ENCODE results near the gene KIF26A.

KIF26A gene

DNA sequence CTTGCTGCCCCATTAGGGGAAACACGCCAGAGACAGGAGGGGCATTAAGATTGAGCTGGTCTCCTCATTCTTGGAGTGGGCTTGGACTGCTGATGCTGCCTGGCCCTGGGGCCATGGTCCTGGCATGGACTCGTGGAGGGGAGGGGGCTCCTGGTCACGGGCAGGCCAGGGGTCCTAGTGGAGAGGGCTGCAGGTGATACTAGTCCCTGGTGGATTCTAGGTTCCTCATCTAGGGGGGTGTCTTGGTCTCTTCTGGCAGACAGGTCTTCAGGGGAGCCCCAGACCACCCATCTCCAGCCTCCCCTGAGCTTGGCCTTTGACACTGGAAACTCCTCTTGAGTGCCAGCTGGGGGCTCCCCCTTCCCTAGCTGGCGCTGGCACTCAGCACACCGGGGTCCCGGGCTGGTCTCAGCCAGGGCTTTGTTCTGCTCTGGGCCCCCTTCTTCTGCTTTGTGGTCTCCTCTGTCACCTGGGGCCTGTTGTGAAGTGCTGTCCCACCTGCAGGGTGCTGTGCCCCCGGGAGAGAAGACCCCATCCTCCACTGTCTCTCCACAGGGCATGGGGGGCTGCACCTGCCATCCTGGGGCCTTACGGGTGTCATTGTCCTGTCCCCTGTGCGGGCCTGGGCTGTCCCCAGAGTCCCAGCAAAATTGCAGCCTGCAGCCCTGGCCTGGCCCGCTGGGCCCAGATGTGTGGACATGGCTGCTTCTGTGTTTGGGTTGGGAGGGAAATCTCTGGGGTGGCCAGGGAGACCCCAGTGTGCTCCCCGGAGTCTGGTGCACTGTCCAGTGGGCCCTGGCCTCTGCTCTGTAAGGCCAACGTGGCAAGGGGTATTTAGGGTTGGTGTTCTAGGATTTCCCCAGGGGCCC, 2.3 kb downstream of the KIF26A start:
- no peak overlapping the region for H3K27ac ChIP-seq
- no peak for DNase-seq (ENCODE audit: low read depth, low spot score)

DNA sequence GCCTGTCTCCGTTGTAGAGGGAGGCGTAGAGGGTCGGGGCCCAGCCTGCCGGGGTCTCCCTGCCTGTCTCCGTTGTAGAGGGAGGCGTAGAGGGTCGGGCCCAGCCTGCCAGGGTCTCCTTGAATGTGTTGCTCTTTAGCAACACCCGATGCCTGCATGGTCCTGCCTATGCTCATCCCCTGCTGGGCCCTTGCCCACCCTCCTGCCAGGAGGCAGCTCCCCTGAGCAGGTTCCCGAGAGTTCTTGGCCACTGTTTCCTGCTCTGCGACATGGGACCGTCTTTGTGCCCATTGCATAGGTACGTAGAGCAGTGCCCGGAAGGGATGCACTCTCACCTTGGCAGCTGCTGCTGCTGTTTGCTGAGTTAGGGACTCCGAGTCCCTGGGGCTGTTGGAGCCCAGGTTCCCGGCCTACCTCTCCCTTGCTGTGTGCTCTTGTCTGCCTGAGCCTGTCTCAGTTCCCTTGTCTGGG, 3.3 kb downstream of the KIF26A start:
- DNase-seq (ENCODE audit: low read depth, low spot score), result no peak
- no peak overlapping the region for H3K27ac ChIP-seq

DNA sequence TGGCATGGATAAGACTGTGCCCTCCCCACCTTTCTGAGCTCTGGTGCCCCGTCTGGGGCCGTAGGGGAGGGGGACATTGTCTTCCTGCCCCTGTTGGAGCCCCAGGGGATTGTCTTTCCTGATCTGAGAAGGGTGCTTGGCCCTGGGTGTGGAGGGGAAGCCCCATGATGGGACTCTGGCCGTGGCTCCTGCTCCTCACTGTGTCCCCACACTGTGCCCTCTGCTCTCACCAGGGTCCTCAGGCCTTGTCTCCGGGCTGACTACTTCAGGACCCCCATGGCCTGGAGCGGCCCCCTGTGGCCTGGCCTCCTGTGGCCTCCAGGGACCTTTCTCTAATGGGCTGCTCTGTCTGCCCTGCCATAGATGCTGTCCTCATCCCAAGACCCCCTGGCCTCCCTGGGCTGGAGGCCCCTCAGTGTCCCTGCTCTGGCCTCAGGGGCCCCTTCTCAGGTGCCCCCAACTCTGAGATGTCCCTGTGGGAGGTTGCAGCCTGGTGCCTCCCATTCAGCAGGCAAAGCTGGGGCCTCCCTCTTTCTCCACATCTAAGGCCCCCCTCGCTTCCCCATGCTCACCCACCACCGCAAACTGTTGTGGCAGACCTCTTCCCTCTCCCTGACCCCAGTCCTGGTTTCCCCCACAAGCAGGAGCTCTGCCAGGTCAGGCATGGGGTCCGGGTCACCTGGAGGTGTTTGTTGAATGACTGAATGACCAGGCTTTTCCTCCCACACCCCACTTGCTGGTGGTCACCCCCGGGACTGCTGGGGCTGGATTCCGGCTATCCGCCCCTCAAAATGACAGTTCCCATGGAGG, 4.0 kb downstream of the KIF26A start:
- H3K27ac ChIP-seq, result no peak overlapping the region
- DNase-seq (ENCODE audit: low read depth, low spot score), result no peak

DNA sequence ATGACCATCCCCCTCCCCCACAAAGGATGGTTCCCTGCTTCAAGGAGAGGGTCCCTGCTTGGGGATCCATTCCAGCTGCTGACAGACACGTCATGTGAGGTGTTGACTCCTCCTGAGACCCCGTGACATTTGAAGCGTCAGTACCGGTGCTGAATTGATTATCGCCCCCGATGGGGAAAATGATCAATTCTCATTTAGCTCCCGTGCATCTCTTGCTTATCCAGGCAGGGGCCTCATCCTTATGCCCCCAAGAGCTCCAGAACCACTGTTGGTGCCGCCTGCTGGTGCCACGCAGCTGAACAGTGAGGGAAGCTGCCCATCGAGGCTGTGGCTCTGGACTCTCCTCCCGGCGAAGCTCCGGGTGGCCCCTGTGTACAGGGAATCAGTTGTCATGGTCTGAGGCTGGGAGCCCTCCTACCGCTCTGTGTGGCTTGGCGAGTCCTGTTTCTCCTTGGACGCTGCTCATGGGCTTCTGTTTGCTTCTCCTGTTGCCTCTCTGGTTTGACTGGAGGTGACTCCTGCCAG, 4.6 kb downstream of the KIF26A start:
- no peak overlapping the region for H3K27ac ChIP-seq
- DNase-seq (ENCODE audit: low read depth, low spot score), result no peak

DNA sequence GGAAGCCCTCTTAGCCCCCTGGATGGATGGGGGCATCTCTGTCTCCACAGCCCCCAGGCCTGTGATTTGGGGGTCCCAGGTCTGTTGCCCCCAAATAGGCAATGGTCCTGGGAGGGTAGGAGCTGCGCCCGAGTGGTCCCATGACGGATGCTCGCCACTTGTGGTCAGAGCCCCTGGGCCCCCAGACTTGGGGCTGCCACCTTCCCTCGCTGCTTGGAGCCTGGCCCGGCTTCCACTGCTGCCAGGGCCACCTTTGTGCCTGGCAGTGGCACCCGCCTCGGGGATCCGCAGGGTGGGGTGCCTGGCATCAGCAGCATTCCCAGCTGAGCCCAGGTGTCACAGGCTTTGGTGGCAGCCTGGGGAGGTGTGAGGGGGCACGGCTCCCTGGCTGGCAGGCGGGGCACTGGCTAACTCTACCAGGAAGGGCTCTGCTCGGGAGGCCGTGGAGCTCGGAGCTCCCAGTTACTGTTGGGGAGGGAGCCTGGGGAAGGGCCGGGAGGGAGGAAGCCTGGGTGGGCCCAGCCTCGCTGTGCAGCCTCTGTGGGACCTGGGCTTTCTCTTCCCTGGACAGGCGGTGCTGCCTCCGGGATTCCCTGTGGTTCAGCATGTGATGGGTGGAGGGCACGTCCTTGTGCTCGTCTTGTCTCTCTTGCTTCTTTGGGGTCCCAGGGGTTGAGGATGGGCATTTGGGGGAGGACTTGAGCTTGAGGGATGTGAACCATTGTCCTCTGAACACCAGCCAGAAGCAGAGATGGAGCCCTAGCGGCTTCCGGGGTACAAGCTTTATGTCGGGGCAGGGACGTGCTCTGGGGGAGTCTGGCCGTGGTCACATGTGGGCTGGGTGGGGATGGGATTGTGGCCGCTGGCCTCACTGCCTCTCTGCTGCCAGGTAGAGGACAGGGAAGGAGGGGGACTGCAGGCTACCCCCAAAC, 5.4 kb downstream of the KIF26A start:
- DNase-seq (ENCODE audit: low read depth, low spot score), result no peak
- no peak overlapping the region for H3K27ac ChIP-seq

DNA sequence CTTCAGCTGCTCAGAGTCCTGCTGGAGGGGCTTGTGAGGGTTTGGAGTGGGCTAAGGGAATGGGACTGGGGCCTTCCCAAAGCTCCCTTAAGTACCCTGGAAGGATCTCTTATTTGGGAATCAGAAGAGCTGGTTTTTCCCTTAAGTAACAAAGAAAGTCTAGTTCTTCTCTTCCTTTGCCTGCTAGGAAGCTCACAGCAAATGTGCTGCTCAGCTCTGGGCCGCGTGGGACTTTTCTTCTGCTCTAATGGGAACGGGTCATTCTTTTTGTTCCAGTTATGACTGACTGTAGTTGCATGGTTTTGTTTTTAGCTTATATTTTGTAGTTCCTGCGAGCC, 6.0 kb downstream of the KIF26A start:
- no peak overlapping the region for H3K27ac ChIP-seq
- no peak for DNase-seq (ENCODE audit: low read depth, low spot score)

DNA sequence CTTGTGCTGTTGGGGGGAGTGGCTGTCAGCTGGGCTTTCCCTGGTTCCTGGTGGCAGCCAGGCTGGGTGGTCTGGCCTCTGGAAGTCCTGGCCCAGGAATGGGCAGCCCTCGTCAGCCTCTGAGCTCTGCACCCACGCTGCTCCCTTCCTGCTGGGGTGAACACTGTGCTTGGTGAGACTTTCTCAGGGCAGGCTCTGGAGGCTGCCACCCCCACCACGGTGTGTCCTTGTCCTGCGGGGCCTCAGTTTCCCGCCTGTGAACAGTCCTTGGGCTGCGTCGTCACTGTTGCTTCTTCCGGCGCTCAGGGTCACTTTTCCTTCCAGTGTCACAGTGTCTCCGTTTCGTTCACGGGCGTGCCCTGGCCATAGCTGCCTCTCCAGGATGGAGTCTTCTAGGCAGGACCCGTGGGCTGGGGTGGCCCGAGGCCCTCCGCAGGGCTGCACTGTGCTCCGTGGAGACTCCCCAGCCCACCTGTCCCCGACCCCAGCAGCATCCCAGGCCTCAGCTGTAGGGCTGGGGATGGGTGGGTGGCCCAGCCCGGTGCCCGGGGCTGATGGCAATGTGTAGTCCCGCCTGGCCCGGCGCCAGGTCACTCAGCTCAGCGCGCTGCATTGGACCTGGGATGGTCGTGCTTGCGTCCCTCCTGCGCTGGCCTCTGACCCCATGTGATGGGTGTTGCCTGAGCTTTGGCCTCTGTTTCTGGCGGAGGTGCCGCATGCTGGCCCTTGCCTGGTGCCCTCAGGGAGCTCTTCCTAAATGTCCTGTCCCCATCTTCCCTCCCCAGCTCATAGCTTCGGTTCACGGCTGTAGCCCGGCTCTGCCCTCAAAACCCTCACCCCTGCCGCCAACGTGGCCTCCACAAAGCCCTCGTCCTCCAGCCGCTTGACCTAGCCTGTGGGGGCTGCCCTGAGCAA, 6.8 kb downstream of the KIF26A start:
- no peak overlapping the region for H3K27ac ChIP-seq
- DNase-seq (ENCODE audit: low read depth, low spot score), result no peak

DNA sequence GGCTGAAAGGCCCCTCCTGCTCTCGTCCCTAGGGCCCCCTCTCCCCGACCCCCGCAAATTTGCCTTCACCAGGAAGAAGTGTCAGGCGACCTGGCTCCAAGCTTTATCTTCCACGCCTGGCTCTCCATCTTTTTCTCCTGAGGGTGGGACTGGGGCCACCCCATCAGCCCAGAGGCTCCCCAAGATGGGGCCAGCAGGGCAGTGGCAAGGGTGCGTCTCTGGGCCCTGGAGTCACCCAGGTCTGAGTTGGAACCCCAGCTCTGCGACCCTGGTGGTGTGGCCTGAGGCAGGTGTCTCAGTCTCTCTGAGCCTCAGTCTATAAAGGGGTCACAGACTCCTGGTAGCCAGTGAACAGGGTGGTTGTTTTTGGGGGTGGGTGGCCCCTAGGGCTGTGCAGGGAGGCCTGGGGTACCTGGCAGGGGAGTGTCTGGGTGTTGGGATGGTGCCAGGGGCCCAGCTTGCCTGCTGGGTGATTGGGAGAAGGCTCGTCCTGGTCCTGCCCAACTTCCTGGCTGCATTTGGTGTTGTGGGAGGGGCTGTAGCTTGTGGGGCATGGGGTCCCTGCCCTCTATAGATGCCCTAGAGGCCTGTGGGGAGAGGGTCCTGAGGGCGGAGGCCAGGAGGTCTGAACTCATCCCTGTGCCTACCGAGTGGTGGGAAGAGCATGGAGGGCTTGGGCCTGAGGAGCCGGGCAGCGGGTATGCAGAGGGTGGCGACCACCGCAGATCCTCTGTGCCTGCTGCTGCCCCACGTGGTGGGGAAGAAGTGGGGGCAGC, 7.6 kb downstream of the KIF26A start:
- H3K27ac ChIP-seq, result no peak overlapping the region
- DNase-seq (ENCODE audit: low read depth, low spot score), result no peak

DNA sequence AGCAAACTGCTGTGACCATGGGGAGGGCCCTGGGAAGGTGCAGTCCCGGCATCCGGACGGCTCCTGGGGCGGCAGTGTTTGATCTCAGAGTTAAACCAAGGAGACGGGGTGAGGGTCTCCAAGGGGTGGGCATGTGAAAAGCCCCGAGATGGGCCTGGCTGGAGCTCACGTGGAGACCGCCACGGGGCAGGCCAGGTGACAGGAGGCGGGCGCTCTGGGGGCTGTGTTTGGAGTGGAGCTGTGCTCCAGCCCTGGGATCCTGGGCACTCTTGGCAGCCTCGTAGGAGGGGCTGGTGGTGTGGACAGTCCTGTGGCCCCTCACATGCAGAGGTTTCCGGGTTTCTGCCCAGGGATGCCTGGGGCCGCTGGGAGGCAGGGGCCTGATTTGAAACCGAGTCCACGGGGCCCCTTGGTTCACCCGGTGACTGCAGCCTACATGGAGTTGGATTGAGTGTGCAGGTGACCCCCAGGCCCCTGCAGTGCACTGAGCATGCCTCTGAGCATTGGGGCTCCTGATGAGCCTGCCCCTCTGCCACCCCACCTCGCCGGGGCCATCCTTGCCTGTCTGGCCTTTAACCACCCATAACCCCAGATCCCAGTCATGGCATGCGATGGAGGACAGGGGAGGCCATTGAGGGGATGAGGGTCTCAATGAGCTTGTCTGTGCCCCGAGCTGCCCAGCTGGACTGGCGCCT, 8.4 kb downstream of the KIF26A start:
- no peak for DNase-seq (ENCODE audit: low read depth, low spot score)
- H3K27ac ChIP-seq, result no peak overlapping the region

DNA sequence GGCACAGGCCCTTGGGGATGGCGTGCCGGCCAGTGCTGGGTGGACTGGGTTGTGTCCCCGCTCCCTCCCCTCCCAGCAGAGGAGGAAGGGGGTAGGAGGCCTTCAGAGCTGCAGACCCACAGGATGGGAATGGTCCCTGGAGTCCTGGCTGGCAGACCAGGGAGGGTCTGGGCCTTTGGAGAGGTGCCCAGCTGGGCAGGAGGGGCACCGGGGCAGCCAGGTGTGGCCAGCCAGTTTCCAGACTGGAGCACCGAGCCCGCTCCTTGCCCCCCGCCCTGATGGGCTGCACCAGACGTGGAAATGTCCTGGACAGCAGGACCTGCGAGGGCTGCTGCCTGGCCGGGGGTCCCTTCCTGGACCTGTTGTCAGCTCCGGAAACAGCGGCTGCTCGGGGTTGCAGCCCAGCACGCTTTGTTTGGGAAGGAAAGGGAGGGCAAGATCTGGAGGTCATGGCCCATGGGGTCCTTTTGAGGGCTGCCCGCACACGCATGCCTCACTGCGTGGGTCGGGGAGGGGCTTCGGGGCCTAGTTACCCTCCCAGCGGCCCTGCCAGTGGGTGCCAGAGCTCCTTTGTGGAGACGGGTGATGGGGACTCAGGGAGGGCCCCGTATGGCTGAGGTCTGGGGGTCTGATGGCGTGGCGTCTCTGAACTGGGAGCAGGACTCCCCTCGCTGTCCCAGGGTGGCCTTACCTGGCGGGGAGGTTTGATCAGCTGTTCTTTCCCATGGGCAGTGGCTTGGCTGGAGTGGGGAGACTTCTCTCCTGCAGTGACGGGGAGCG, 9.1 kb downstream of the KIF26A start:
- DNase-seq (ENCODE audit: low read depth, low spot score), result no peak
- H3K27ac ChIP-seq, result no peak overlapping the region

DNA sequence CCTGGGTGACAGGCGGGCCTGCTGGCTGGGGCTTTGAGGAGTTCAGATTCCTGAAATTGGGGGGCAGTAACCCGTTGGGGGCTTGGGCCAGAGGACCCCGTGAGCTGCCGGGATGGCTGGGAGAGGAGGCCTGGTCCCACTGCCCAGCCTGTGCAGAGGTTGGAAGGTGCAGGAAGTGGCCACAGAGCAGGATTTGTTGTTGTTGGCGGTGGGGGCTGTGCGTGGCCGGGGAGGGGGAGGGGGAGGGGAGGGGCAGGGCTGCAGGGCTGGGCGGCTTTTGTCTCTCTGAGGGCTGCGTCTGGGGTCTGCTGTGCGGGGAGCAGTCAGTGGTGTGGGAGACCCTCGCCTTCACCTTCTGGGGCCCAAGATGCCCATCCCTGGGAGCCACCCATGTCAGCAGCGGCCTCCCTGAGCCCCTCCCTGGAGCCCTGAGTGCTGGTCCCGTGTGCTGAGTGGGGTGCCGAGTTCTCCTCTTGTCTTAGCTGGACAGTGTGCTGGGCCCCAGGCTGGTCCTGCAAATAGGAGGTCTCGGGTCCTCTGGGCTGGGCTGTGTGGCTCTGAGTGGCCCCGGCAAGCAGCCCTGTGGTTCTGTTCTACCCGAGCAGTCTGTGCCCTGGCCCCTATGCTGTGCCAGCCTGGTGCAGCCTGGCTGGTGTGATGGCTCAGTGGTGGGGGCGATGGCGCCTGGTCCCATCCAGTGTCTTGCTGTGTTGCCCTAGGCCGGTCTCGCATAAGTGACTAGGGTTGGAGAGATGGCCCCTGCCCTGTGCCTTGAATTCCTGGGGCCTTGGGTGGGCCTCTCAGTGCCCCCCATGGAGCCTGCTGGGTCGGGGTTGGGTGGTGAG, 10.3 kb downstream of the KIF26A start:
- DNase-seq (ENCODE audit: low read depth, low spot score), result no peak
- H3K27ac ChIP-seq, result no peak overlapping the region

DNA sequence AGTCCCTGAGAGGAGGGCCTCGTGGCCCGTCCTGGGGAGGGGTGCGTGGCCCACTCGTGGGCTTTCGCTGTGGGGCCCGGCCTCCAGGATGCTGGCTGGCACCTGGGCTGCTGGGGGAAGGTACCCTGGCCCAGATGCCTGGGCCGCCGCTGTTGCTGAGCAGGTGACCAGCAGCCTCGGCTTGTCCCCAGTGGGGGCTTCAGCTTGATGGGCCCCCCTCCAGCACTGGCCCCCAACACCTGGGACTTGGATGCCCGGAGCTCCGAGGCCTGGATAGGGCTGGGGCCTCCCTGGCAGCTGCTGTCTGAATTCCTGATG, 10.8 kb downstream of the KIF26A start:
- no peak overlapping the region for H3K27ac ChIP-seq
- no peak for DNase-seq (ENCODE audit: low read depth, low spot score)

DNA sequence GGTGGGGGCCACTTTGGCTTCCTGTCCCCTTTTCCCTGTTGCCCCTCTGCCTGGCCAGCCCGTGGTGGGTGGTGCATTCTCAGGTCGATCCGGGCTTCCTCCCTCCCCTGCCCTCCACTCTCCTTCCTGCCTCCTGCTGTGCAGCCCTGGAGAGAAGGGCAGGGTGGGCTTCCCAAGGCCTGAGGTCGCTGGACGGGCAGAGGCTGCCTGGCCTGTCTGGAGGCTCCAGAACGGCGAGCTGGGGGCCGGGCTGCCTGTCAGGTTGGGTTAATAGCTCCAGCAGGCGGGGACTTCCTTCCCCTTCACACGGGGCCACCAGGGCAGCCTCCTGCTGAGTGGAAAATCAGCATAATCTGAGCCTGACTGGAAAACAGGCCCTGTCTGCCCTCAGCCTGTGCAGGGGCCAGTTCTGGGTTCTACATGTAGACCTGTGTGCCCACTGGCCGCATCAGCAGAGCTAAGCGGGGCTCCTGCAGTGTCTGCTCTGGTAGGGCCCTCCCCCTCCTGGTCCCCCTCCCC, 11.3 kb downstream of the KIF26A start:
- H3K27ac ChIP-seq, result no peak overlapping the region
- DNase-seq (ENCODE audit: low read depth, low spot score), result no peak

DNA sequence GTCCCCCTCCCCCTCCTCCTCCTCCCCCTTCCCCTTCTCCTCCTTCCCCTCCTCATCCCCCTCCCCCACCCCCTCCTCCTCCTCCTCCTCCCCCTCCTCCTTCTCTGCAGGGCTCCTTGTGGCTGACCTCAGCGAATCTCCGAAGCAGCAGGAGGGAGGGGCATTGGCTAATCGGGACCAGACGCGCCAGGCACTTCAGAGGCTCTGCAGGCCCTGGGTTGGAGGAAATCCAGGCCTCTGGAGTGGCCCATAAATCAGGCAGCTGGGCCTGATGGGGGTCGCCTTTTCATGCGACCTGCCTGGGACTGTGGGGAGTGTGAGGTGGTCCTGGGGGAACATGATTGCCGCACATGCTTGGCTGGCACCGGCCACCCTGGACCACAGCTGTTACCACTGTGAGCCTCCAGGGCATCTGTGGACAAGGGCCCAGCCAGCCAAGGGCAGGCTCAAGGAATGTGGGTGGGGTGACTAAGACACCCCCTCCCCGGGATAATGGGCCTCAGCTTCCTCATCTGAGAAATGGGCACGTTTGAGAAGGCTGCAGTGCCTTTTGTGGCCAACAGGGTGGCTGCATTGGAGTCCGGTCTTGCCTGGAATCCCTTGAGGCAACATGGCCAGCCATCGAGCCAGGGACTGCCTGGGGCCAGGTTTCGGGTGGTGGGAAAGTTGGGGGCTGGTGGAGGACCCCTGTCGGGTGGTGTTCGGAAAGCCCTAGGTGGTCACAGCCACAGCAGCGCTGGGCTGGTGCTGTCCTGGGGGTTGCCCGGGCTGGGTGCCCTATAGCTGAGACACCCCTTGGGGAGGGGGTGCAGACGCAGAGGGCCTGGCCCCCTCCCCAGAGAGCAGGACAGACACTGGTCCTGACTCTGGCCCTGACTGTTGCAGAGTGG, 12.0 kb downstream of the KIF26A start:
- H3K27ac ChIP-seq, result no peak overlapping the region
- no peak for DNase-seq (ENCODE audit: low read depth, low spot score)

DNA sequence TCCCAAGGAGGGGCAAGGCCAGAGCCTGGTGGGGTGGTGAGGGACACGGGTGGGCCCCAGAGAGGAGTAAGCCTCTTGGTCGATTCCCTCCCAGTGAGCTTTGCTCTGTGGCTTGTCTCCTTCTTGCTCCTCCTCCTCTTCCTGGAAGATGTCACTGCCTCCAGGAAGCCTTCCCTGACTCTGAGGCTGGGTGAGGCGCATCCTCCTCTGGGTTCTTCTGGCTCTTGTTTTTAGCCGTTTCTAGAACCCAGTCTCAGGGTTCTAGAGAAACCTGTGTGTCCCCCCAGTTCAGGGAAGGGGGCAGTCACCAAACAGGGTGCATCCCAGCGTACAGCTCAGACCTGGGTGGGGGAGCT, 12.6 kb downstream of the KIF26A start:
- H3K27ac ChIP-seq, result no peak overlapping the region
- no peak for DNase-seq (ENCODE audit: low read depth, low spot score)

Measured in epithelial cell of prostate (primary cell).